Ureter (tissue), 1 donor: ENCODE data around the gene TBC1D2. TPM values are rescaled to one million over a fixed set of nuclear protein-coding genes. Genes with fewer than 3 reads are reported as not detected.
A peak's percentile ranks its signal among the peaks of the same experiment; 100 is the strongest.

Source experiments
- DNase-seq: peaks from one replicate; pipeline ENCODE4 v3.0.0-alpha.2; 2020; ENCODE audit warnings: low spot score
- total RNA-seq: library from RNA; stranded (reverse); gene quantifications from one replicate; pipeline ENCODE4 v1.2.4, GENCODE V29; 2023
- donor health status: DM: yes; HTN: yes; CAD: no.

Gene TBC1D2
- total RNA-seq, 1 donor from 2014 or later, result 60.8 TPM

DNA sequence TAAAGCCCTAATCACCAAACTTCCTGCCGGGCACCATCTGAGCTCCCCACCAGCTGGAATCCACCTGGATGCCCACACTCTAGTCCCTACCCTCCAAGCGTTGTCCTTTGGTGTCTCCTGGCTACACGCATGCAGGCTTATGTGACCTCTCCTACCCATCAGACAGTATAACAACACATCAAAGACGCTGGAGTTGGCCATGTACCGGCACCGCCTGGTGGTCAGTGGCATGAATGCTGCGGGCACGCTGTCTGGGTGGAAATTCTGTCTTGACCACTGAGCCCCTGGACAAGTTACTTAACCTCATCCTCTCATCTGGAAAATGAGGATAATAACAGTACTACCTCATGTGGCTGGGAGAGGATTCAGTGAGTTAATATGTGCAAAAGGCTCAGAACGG is 39.6 kb downstream of the TBC1D2 start:
- no peak for DNase-seq

DNA sequence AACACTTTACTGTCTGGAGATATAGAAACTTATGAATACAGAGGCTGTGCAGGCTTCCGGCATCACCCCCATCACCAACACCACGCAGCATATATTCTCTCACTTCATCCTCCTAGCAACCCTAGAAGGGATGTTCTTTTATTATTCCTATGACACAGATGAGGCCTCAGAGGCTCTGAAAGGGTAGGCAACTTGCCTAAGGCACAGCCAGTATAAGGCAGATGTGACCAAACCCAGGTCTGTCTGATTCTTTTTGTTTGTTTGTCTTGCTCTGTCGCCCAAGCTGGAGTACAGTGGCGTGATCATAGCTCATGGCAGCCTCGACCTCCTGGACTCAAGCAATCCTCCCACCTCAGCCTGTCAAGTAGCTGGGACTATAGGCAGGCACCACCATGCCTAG is 40.2 kb downstream of the TBC1D2 start:
- no peak for DNase-seq

DNA sequence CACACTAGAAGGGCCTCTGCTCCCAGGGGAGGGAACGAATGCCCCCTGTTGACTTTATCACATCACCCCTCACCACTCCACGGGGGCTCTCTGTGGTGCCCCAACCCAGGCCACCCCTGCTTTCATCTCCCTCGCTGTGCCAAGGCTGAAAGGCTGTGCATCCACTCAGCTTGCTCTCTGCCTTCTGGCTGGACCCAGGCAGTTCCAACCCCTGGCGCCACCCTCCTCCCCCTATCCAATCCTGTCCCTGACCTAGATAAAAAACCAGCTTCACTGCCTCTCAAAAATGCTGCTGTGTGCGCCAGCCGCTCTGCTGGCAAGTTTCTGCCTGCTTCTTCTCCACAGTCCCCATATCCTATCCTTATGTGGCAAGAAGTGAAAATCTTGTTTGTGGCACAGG is 40.6 kb downstream of the TBC1D2 start:
- peak; percentile 84 for DNase-seq

DNA sequence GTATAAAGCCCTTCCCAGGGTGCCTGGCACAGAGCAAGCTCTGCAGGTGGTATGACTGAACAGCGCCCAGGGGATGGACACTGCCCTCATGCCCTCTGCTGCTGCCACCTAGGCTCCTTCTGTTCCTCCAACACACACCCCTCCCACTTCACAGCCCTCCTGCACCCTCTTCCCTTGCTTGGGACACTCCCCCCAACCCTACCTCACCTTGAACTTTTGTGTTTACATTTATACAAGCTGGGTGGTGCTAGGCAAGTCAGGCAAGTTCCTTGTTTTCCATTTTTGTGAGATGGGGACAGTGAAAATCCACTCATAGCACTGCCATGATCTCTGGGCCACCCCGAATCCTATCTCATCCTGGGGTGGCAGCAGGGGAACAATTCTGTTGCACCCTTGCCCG is 44.2 kb downstream of the TBC1D2 start:
- no peak for DNase-seq

DNA sequence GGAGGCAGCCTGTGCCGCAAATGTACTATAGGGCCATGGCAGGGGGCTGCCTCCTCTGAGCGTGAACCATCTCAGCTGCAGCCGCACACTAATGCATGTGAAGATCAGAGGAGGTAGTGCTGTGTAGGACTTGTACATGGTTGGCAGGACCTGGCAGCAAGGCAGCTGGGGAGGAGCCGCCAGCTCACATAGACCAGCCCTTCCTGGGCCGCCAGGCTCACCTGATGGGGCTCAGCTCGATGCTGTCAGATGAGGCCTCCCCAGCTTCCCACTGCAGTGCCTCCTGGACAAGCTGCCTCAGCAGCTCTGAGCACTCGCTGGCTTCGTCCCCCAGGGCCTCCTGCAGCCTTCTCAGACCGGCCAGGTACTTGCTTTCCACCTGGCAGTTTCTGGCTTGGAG is 45.0 kb downstream of the TBC1D2 start:
- DNase-seq, result no peak

DNA sequence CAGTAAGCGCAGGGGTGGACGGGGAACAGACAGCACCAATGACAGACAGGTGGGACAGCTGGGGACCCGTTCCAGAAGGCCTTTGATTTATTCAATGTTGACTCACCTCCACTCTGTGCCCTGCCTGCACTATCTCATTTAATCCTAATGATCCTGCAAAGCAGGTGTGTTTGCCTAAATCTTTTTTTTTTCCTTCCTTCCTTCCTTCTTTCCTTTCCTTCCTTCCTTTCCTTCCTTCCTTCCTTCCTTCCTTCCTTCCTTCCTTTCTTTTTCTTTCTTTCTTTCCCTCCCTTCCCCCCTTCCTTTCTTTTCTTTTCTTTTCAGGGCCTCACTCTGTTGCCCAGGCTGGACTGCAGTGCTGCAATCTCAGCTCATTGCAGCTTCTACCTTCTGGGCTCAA is 45.9 kb downstream of the TBC1D2 start:
- DNase-seq, result no peak

GRCh38 chr9:98208635-98209034 is 46.8 kb downstream of the TBC1D2 start:
- DNase-seq, result no peak

- no peak for DNase-seq
Measured at GRCh38 chr9:98207606-98208005, 47.8 kb downstream of the TBC1D2 start.

GRCh38 chr9:98206754-98207153 is 48.7 kb downstream of the TBC1D2 start:
- DNase-seq, result no peak

- DNase-seq, result no peak
Measured at GRCh38 chr9:98204692-98205091, 50.8 kb downstream of the TBC1D2 start.

DNA sequence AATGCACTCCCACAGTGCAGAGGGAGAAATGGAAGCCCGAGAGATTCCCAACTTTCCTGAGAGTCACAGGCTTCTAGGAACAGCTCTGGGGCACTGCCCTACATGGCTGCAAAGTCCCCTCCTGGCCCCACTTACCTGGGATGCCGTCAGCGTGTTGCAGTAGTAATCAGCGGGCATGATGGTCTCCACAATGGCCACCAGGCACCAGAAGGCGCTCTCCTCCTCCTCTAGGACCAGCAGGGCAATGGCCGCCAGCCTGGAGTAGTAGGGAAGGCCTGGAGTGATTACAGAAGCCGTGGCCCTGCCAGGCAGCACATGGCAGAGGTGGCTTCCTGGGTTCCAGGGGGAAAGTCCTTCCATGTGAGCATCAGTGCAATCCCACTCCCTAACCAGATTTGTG is 52.3 kb downstream of the TBC1D2 start:
- no peak for DNase-seq

GRCh38 chr9:98202252-98202651 is 53.2 kb downstream of the TBC1D2 start:
- no peak for DNase-seq

- no peak for DNase-seq
Measured at GRCh38 chr9:98201749-98202148, 53.7 kb downstream of the TBC1D2 start.

DNA sequence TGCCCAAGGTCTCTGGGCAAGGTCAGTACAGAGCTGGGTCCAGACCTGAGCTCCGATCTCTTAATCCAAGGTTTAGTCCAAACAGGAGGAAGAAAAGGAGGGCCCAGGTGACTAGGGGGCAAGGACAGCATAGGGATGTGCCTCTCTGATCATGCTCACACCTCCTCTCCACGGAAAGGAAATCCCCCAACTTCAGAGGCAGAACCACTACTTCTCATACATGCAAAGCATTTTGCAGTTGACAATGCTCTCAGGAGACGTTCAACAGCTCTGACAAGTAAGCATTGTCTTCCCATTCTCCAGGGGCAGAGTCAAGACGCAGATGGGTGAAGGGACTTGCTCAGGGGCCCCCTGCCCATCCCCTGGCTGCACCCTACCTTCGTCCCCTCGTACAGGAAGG is 54.3 kb downstream of the TBC1D2 start:
- DNase-seq, result no peak

- no peak for DNase-seq
Measured at GRCh38 chr9:98199388-98200033, 55.9 kb downstream of the TBC1D2 start.

- DNase-seq, result no peak
Measured at GRCh38 chr9:98195671-98196070, 59.8 kb downstream of the TBC1D2 start.

DNA sequence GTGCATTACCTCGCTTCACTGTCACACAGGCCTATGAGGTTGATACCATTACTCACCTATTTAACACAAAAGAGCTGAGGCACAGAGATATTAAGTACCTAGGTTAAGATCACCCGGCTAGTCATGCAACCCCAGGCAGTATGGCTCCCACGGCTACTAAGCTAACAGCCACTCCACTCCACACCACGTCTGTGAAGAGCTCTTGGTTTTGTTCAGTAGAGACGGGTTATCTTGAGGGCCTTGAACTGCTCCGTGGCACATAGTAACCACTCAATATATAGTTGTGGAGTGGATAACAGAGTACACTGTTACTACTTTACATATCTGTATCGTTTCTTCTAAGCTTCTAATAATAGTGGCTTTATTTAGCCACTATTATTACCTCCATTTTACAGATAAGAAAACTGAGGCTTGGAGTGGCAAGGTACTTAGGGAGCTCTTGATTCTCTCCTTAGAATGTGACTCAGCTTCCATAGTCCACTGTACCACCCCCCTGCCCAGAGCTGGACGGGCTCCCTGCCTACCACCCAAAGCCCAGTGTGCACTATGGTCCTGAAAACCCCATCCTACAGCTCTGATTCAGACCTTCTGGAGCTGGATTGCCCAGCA is 62.0 kb downstream of the TBC1D2 start:
- no peak for DNase-seq

GRCh38 chr9:98192503-98193335 is 62.7 kb downstream of the TBC1D2 start, which contains the start of gene CORO2A:
TSS of gene CORO2A (minus strand) at chr9:98192637. CDS start at chr9:98157660, 34,977 bp downstream.
- DNase-seq, result peak; percentile 76

DNA sequence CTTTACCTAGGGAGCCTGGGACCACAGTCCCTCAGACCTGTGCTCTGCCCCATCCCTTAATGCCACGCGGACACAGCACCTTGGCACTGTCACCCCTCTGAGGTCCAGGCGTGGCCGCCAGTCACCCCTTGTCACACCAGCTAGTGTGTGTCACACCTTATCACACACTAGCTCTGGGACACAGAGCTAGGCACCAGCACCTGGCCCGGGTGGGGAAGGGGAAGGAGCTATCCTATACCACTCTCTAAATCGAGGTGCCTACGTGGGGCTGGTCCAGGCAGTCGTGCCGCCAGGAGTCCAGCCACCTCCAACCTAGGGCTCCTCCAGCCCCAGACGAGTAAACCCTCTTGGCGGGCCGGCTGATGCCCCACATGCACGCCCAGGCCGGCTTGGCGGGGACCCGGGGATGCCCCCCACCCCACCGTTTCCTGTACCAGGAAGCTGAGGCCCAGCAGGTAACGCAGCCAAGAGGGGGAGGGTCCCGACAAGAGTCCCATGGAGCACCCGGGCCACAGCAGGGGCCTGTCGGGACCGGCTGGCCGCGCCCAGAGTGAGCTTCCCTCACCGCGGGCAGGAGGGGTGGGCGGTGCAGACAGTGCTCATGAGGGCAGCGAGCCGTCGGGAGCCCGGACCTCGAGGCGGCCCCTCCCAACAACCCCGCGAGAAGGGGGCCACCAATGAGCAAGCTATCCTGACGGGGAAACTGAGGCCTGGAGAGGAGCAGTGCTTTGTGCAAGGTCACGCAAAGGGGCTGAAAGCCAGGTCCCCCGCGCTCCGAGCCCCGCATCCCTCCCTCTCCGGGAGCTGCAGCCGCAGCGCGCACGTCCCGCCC is 63.6 kb downstream of the TBC1D2 start:
- peak; percentile 81 for DNase-seq

DNA sequence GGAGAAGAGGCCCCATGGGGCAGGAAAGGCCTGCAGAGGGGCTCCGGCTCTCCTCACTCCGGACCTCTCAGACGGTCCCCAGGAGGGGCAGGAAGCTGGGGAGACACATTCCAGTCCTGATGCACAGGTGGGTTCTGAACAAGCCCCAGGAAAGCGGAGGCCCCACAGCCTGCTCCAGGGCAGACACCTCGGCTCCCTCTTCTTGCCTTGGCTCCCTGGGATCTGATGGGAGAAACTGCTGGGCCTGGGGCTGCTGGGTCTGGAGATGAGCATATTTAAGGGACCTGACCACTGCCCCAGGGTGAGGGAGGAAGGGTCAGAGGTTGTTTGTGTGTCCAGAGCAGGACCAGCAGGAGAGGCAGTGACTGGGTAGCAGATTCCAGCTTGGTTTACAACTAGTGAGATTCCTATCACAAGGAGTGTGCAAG is 64.3 kb downstream of the TBC1D2 start:
- no peak for DNase-seq

GRCh38 chr9:98190757-98191105 is 64.7 kb downstream of the TBC1D2 start:
- DNase-seq, result no peak

- DNase-seq, result no peak
Measured at GRCh38 chr9:98189412-98189811, 66.0 kb downstream of the TBC1D2 start.
